Measurements from ENCODE around the gene ACHE. TPM values are rescaled to one million over a fixed set of nuclear protein-coding genes. Genes with fewer than 3 reads are reported as not detected.

ACHE gene
- total RNA-seq, 1 donor from 2014 or later: 0.42 TPM

GRCh38 chr7:100885440-100886141 lies 10.1 kb downstream of the ACHE start:
- intact Hi-C loops (cut with micrococcal nuclease): loop anchor here (5.0 kb wide), 3 partner anchors 132 to 282 kb away; partner anchors contain the start of gene VGF

GRCh38 chr7:100884736-100885439 lies 10.8 kb downstream of the ACHE start:
- intact Hi-C loops (cut with micrococcal nuclease): loop anchor here (5.0 kb wide), 3 partner anchors 132 to 282 kb away; partner anchors contain the start of gene VGF

DNA sequence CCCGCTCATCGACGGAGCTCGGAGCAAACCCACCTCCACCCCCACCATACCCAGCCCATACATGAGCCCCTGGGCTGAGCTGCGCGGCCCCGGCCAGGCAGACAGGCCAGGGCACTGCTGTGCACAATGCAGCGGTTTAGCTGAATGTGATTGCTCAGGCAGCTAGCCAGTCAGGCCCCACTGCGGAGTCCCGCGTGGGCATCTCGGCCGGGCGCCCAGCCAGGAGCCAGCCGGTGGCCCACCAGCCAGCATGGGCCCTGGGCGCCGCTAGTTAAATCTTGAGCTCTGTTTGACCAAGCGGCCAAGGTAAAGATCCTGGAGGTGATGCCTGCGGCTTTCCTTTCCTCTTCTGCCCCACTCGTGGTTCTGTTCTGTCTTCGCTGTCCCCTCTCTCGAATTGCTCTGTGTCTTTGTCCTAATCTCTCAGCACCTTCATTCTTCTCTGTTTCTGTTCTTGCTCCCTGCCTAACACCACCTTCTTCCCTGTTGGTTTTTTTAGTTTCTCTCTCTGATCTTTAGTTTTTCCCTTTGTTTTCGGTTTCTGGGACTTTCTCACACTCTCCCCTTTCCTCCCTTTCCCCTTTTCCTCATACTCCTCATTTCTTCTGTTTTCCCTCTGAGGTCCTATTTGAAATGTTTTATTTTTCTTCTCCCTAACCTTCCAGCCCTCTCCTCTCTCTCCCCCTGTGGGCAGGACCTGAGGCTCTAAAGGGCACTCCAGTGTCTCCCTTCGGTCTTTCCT lies 12.7 kb downstream of the ACHE start:
- intact Hi-C loops (cut with micrococcal nuclease): no loop called here

- intact Hi-C loops (cut with micrococcal nuclease): no loop called here
Measured at GRCh38 chr7:100882201-100882600, 13.5 kb downstream of the ACHE start.

- intact Hi-C loops (cut with micrococcal nuclease): no loop called here
Measured at GRCh38 chr7:100881136-100881535, 14.6 kb downstream of the ACHE start.

GRCh38 chr7:100880645-100881044 lies 15.0 kb downstream of the ACHE start:
- intact Hi-C loops (cut with micrococcal nuclease): no loop called here

DNA sequence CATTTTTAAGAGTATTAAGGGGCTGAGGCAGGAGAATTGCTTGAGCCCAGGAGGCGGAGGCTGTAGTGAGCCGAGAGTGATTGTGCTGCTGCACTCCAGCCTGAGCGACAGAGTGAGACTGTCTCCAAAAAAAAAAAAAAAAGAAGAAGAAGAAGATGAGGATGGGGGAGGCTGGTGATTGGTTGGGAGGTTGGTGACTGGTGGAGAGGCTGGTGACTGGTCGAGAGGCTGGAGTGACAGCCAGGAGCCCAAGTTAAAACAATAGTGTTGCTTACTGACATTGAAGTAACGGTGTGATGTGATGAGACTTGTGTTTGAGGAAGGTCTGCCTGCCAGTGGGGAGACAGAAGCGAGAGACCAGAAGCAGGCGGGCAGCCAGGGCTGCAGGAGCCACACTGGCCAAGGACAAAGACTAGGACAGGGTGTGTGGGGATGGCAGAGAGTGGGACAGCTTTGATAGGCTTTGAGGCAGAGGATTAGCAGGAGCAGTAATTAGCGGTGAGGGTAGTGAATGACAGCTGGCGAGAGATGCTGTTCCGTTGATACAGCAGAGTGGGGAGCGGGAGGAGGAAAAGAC lies 15.9 kb downstream of the ACHE start:
- intact Hi-C loops (cut with micrococcal nuclease): loop anchor here (5.0 kb wide), 2 partner anchors 962 to 1262 kb away; partner anchors contain the start of genes TRIM4 and ZSCAN25

- intact Hi-C loops (cut with micrococcal nuclease): loop anchor here (5.0 kb wide), 2 partner anchors 961 to 1261 kb away; partner anchors contain the start of genes TRIM4 and ZSCAN25
Measured at GRCh38 chr7:100878685-100879084, 17.0 kb downstream of the ACHE start.

DNA sequence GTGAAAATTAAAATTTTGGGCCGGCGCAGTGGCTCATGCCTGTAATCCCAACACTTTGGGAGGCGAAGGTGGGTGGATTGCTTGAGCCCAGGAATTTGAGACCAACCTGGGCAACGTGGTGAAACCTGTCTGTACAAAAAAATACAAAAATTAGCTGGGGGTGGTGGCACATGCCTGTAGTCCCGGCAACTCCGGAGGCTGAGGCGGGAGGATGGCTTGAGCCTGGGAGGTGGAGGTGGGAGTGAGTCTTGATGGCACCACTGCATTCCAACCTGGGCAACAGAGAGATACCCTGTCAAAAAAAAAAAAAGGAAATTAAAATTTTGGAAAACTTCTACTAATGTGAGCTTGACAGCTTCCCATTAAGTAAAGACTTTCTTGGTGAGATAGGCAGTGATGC lies 17.7 kb downstream of the ACHE start:
- intact Hi-C loops (cut with micrococcal nuclease): loop anchor here (5.0 kb wide), 2 partner anchors 961 to 1261 kb away; partner anchors contain the start of genes TRIM4 and ZSCAN25

DNA sequence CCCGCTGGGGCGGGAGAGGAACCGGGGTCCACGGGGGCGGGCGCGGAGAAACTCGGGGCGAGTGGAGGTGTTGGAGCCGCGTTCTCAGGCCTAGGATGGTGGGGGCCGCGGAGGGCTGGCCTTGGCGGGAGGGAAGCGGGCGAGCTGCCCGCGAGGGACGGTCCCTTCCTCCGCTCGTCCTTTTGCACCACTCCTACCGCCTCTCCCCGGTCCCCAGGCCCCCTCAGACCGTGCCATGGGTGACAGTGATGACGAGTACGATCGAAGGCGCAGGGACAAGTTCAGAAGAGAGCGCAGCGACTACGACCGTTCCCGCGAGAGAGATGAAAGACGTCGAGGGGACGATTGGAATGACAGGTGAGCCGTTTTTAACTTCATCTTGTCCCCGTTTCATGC lies 20.3 kb downstream of the ACHE start:
- intact Hi-C loops (cut with micrococcal nuclease): loop anchor here (1.0 to 5.0 kb wide), 8 partner anchors 14 to 1258 kb away; partner anchors contain the start of genes FBXO24, LRCH4, MEPCE and PLOD3

DNA sequence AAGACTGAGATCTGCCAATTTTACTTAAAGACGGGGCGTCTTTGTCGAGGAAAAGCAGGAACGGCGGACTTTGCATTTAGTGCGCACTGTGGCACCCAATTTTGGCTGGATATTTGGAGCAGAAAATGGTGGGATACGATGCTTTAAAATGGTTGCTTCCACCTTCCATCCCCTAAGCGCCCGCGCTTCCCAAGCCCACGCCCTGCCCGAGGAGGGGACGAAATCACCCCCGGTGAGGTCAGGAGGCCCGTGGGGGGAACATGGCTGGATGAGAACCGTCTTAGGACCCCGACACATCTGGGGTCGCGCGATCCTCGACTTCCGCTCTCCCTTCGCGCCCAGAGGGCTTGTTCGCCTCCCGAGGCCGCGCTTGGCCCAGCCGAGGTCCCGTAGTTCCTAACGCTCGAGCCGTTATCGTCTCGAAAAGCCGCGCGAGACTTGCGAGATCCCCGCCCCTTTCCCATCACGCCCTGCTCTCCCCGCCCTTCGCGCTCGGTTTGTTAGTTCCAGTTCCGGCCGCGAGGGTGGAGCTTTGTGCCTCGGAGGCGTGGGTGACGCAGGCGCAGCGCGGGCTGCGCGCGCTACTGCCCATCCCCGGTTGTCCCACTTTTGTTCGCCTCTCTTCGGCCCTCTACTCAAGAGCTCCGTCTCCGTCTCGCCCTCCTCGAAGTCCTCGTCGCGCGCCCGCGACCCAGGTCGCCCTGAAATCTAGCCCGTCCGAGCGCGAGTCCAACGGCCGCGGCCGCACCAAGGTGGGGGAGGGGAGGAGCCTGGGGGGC lies 20.9 kb downstream of the ACHE start, which contains the start of gene SRRT:
SRRT (plus strand) TSS at position 527 of the 779 bp plus-strand sequence. CDS start 488 bp downstream, outside the sequence.
- intact Hi-C loops (cut with micrococcal nuclease): loop anchor here (1.0 to 5.0 kb wide), 8 partner anchors 15 to 1257 kb away; partner anchors contain the start of genes FBXO24, LRCH4, MEPCE and PLOD3

- intact Hi-C loops (cut with micrococcal nuclease): no loop called here
Measured at GRCh38 chr7:100874300-100874576, 21.4 kb downstream of the ACHE start.

- intact Hi-C loops (cut with micrococcal nuclease): no loop called here
Measured at GRCh38 chr7:100873599-100874299, 21.9 kb downstream of the ACHE start.

DNA sequence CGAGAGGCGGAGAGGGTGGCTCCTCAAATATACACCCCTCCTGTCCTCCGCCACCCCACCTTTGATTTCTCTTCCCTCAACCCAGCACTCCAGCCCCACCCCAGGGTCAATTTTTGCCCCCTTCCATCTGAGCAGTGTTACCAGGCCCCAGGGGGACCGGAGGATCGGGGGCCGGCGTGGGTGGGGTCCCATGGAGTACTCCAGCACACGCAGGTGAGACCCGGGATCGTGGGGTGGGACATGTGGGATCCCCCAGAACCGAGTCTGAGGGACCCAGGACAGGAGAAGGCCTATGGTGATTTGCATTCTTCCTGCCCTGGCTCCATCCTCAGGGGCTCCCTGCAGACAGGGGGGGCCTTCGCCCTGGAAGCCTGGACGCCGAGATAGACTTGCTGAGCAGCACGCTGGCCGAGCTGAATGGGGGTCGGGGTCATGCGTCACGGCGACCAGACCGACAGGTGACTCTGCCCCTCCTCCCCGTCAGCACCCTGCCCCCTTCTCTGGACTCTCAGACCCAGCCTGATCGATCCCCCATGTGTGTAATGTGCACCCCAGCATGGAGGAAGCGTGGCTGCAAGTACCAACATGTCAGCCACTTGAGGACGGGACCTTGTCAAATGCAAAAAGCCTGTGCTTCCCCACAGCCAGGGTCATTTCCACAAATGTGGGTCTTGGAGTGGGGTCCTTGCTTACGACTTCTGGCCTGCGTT lies 27.8 kb downstream of the ACHE start:
- intact Hi-C loops (cut with micrococcal nuclease): loop anchor here (1.0 kb wide), 1 partner anchor 16 kb away; the partner anchor contains the start of gene SLC12A9

GRCh38 chr7:100867040-100867775 lies 28.5 kb downstream of the ACHE start, which contains the start of gene TRIP6:
TRIP6 (plus strand) TSS chr7:100867387; CDS start chr7:100867498, 111 bp downstream.
- intact Hi-C loops (cut with micrococcal nuclease): loop anchor here (1.0 kb wide), 1 partner anchor 15 kb away; the partner anchor contains the start of gene SLC12A9

GRCh38 chr7:100866729-100867039 lies 29.0 kb downstream of the ACHE start:
- intact Hi-C loops (cut with micrococcal nuclease): loop anchor here (1.0 kb wide), 1 partner anchor 14 kb away; the partner anchor contains the start of gene SLC12A9

- intact Hi-C loops (cut with micrococcal nuclease): no loop called here
Measured at GRCh38 chr7:100865938-100866728, 29.6 kb downstream of the ACHE start.
